SU-DHL-6 (cell line): ENCODE results near the gene FAAH.

Experiments used
- EZH2phosphoT487 ChIP-seq: fragments of 200-600 bp; sonication (generic), shearing (Covaris generic); conservative IDR thresholded peaks from 2 replicates; pipeline ENCODE4 v1.6.1; 2018; ENCODE audit warnings: mild to moderate bottlenecking, antibody characterized with exemption, low read length, moderate library complexity, mixed read lengths
- TF ChIP-seq, protein P1 (sequence below): fragments of 200-600 bp; sonication (generic); IDR thresholded peaks from one replicate; pipeline ENCODE4 v1.5.1; 2017; ENCODE audit warnings: antibody characterized with exemption, mild to moderate bottlenecking, low read length, moderate library complexity; ENCODE audit not compliant: insufficient read depth, poor library complexity, severe bottlenecking

GRCh38 chr1:46344481-46344880 lies 49.6 kb upstream of the FAAH start:
- TF ChIP-seq, protein P1, sequence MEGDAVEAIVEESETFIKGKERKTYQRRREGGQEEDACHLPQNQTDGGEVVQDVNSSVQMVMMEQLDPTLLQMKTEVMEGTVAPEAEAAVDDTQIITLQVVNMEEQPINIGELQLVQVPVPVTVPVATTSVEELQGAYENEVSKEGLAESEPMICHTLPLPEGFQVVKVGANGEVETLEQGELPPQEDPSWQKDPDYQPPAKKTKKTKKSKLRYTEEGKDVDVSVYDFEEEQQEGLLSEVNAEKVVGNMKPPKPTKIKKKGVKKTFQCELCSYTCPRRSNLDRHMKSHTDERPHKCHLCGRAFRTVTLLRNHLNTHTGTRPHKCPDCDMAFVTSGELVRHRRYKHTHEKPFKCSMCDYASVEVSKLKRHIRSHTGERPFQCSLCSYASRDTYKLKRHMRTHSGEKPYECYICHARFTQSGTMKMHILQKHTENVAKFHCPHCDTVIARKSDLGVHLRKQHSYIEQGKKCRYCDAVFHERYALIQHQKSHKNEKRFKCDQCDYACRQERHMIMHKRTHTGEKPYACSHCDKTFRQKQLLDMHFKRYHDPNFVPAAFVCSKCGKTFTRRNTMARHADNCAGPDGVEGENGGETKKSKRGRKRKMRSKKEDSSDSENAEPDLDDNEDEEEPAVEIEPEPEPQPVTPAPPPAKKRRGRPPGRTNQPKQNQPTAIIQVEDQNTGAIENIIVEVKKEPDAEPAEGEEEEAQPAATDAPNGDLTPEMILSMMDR, result no peak
- no peak for TF ChIP-seq EZH2phosphoT487
